ENCODE data around the gene CFAP97D2. TPM values are rescaled to one million over a fixed set of nuclear protein-coding genes. Genes with fewer than 3 reads are reported as not detected.

CFAP97D2 gene
- total and polyA plus RNA-seq, 2 donors from 2014 or later = not detected

DNA sequence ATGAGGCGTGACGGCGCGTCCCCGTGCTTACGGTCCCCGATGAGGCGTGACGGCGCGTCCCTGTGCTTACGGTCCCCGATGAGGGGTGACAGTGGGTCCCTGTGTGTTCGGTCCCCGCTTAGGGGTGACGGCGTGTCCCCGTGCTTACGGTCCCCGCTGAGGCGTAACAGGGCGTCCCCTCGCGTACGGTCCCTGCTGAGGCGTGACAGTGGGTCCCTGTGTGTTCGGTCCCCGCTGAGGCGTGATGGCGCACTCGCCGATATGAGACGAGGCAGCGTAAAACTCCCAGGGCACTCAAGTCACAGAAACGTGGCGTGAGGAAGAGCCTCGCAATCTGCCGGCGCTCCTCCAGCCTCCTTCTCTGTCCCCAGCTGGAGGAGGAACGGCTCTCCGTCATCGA is 20.9 kb downstream of the CFAP97D2 start:
- H3K4me3 ChIP-seq (ENCODE audit: low read length in 3 of 3) = peak overlapping the region in 1 of 3 donors; percentile 37
- H3K36me3 ChIP-seq (ENCODE audit: control insufficient read depth in 2 of 3, insufficient read depth in 3 of 3, low read length in 3 of 3) = no peaks in the 10 kb centered on the region
- no peaks in the 10 kb centered on the region for H3K4me1 ChIP-seq (ENCODE audit: control insufficient read depth in 2 of 3, insufficient read depth in 2 of 3, low read depth in 1 of 3, low read length in 3 of 3)
- no peak overlapping the region for H3K9ac ChIP-seq (ENCODE audit: low read length in 3 of 3)
- TF ChIP-seq, protein P1, sequence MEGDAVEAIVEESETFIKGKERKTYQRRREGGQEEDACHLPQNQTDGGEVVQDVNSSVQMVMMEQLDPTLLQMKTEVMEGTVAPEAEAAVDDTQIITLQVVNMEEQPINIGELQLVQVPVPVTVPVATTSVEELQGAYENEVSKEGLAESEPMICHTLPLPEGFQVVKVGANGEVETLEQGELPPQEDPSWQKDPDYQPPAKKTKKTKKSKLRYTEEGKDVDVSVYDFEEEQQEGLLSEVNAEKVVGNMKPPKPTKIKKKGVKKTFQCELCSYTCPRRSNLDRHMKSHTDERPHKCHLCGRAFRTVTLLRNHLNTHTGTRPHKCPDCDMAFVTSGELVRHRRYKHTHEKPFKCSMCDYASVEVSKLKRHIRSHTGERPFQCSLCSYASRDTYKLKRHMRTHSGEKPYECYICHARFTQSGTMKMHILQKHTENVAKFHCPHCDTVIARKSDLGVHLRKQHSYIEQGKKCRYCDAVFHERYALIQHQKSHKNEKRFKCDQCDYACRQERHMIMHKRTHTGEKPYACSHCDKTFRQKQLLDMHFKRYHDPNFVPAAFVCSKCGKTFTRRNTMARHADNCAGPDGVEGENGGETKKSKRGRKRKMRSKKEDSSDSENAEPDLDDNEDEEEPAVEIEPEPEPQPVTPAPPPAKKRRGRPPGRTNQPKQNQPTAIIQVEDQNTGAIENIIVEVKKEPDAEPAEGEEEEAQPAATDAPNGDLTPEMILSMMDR (IDR thresholded peaks at IDR 0.05; ENCODE audit: borderline replicate concordance, extremely low read depth, insufficient read depth) = no peak
- no peak overlapping the region for H3K27ac ChIP-seq (ENCODE audit: low read depth in 2 of 2, low read length in 2 of 2)
- intact Hi-C loops (cut with DNase I) = no loop called here
- no peaks in the 10 kb centered on the region for H3K9me3 ChIP-seq (ENCODE audit: control insufficient read depth in 2 of 3, insufficient read depth in 1 of 3, low read length in 3 of 3)
- DNase-seq = peak in 3 of 5 donors; percentile 29 to 53 (median 35)
- H3K27me3 ChIP-seq (ENCODE audit: control insufficient read depth, insufficient read depth, low read length) = no peaks in the 10 kb centered on the region
- no peak for FAIRE-seq

DNA sequence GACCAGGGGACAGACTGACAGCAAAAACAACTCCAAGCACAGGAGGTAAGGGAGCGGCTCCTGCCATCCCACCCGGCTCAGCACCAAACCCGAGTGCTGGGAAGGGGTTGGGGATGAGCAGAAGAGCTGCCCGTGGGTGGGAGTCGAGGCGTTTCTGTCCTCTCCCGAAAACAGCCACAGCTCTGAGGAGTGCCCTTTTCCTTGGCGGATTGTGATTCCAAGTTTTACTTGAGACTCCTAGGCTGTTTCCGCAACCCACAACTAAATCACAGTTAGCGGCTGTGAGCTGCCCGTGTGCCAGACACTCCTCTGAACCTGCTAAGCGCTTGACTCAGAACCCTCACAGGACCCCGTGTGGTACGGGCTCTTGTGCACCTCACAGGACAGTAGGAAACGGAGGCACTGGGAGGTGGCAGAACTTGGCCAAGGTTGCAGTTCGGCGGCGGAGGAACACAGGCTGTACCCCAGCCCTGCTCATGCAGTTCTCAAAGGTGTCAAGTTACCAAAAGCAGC is 21.4 kb downstream of the CFAP97D2 start:
- H3K27ac ChIP-seq (ENCODE audit: low read depth in 2 of 2, low read length in 2 of 2) = no peak overlapping the region
- TF ChIP-seq, protein P1 (IDR thresholded peaks at IDR 0.05; ENCODE audit: borderline replicate concordance, extremely low read depth, insufficient read depth) = no peak
- no peaks in the 10 kb centered on the region for H3K27me3 ChIP-seq (ENCODE audit: control insufficient read depth, insufficient read depth, low read length)
- no peaks in the 10 kb centered on the region for H3K36me3 ChIP-seq (ENCODE audit: control insufficient read depth in 2 of 3, insufficient read depth in 3 of 3, low read length in 3 of 3)
- no peak for FAIRE-seq
- H3K9ac ChIP-seq (ENCODE audit: low read length in 3 of 3) = no peak overlapping the region
- intact Hi-C loops (cut with DNase I) = no loop called here
- no peaks in the 10 kb centered on the region for H3K9me3 ChIP-seq (ENCODE audit: control insufficient read depth in 2 of 3, insufficient read depth in 1 of 3, low read length in 3 of 3)
- no peaks in the 10 kb centered on the region for H3K4me1 ChIP-seq (ENCODE audit: control insufficient read depth in 2 of 3, insufficient read depth in 2 of 3, low read depth in 1 of 3, low read length in 3 of 3)
- peak in 4 of 5 donors; percentile 54 to 61 (median 58) for DNase-seq
- peak overlapping the region in 1 of 3 donors; percentile 37 for H3K4me3 ChIP-seq (ENCODE audit: low read length in 3 of 3)

DNA sequence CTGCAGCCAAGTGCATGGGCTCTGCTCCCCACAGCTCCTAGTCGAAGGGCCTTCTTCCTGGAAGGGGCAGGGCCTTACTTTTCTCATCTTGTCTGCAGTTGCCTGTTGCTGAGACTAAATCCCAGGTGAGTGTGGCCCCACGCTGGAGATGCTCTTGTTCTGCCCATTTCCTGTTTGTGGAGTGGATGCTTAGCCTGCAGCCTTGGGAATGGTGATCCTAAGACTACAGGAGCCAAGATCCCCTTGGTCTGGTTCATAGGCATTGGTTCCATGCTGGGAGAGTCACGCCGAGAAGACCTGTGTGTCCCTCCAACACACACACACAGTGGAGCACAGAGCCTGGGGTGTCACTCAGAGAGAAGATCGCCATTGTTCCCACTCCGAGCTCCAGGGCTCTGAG is 23.5 kb downstream of the CFAP97D2 start:
- H3K27me3 ChIP-seq (ENCODE audit: control insufficient read depth, insufficient read depth, low read length) = no peaks in the 10 kb centered on the region
- DNase-seq = no peak
- no peak overlapping the region for H3K4me3 ChIP-seq (ENCODE audit: low read length in 3 of 3)
- no peak overlapping the region for H3K27ac ChIP-seq (ENCODE audit: low read depth in 2 of 2, low read length in 2 of 2)
- TF ChIP-seq, protein P1 (IDR thresholded peaks at IDR 0.05; ENCODE audit: borderline replicate concordance, extremely low read depth, insufficient read depth) = no peak
- intact Hi-C loops (cut with DNase I) = no loop called here
- H3K9me3 ChIP-seq (ENCODE audit: control insufficient read depth in 2 of 3, insufficient read depth in 1 of 3, low read length in 3 of 3) = no peaks in the 10 kb centered on the region
- H3K4me1 ChIP-seq (ENCODE audit: control insufficient read depth in 2 of 3, insufficient read depth in 2 of 3, low read depth in 1 of 3, low read length in 3 of 3) = no peaks in the 10 kb centered on the region
- no peaks in the 10 kb centered on the region for H3K36me3 ChIP-seq (ENCODE audit: control insufficient read depth in 2 of 3, insufficient read depth in 3 of 3, low read length in 3 of 3)
- no peak overlapping the region for H3K9ac ChIP-seq (ENCODE audit: low read length in 3 of 3)
- FAIRE-seq = no peak

DNA sequence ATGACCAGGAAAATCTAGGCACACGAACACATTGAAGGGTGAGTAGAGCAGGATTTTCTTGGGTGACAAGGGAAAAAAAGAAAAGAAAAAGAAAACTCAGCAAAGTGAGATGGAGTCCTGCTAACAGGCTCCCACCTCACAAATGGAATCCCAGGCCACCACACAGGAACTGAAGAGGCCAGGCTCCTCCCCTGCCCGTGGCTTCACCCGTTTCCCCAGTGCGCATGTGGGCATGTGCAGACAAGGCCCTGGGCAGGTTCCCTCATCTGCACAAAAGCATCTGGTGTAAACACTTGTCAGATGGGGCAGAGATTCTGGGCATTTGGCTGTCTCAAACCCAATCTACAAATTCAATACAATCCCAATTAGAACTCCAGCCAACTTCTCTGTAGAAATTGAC is 24.5 kb downstream of the CFAP97D2 start:
- no peak overlapping the region for H3K9ac ChIP-seq (ENCODE audit: low read length in 3 of 3)
- H3K4me1 ChIP-seq (ENCODE audit: control insufficient read depth in 2 of 3, insufficient read depth in 2 of 3, low read depth in 1 of 3, low read length in 3 of 3) = no peaks in the 10 kb centered on the region
- intact Hi-C loops (cut with DNase I) = no loop called here
- FAIRE-seq = no peak
- H3K36me3 ChIP-seq (ENCODE audit: control insufficient read depth in 2 of 3, insufficient read depth in 3 of 3, low read length in 3 of 3) = no peaks in the 10 kb centered on the region
- no peak overlapping the region for H3K4me3 ChIP-seq (ENCODE audit: low read length in 3 of 3)
- no peak overlapping the region for H3K27ac ChIP-seq (ENCODE audit: low read depth in 2 of 2, low read length in 2 of 2)
- H3K27me3 ChIP-seq (ENCODE audit: control insufficient read depth, insufficient read depth, low read length) = no peaks in the 10 kb centered on the region
- H3K9me3 ChIP-seq (ENCODE audit: control insufficient read depth in 2 of 3, insufficient read depth in 1 of 3, low read length in 3 of 3) = no peaks in the 10 kb centered on the region
- DNase-seq = no peak
- TF ChIP-seq, protein P1 (IDR thresholded peaks at IDR 0.05; ENCODE audit: borderline replicate concordance, extremely low read depth, insufficient read depth) = no peak
